ENCODE measurements around the gene VPS52. TPM values are rescaled to one million over a fixed set of nuclear protein-coding genes. Genes with fewer than 3 reads are reported as not detected.
"Not testable (repeated sequence)": the region's sequence is repeated elsewhere in the genome, so short reads cannot be mapped to it uniquely, and the experiment has no call there.

Gene VPS52
- total RNA-seq, 1 donor from 2014 or later: 30.6 TPM

DNA sequence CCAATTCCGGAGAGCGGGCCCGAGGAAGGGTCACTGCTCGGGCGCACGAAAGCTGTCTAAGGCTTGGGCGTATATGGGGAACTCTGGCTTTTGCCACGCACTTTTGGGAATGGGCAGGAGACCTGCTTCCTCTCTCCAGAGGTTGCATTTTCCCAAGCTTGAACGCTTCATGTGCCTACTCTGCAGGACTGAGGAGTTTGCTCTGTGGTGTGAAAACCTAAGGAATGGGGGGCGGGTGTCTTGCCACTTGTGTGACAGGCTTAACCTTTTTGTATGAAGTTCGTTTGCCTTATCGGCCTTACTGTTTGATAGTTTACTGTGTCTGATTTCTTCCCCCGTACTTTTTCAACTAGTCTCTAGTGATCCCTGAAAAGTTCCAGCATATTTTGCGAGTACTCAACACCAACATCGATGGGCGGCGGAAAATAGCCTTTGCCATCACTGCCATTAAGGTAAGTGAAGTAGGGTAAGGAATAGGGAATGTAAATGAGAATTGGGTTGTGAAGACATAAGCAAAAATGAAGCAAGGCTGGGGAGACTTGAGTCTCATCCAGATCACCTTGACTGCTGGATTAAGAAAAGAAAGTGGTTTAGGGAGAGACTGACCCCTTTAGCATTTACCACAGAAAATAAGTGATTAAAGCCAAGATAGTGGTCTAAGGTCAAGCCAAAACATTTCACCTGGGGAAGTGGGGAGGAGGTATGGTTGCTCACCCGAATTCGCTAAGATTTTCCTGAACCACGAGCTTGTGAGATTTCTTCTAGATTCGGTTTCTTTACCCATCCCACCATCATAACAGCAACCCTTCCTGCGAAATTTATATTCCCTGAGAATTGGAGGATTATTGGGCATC is 826 bp upstream of the VPS52 start:
- peaks cover 66% of the 10 kb centered on the region for H3K79me2 ChIP-seq (ENCODE audit: insufficient read depth, low read length)
- no peak for FAIRE-seq
- no peaks in the 10 kb centered on the region for H3K27me3 ChIP-seq (ENCODE audit: insufficient read depth, low read length)
- Mint-ChIP-seq H3K4me1 (ENCODE audit: low read depth, unreplicated experiment) (peaks cover 26% of the 10 kb centered on the region), H3K36me3 (ENCODE audit: low read depth, unreplicated experiment) (peaks cover 17% of the 10 kb centered on the region), H3K9me3 (ENCODE audit: unreplicated experiment) (no peaks in the 10 kb centered on the region), H3K4me3 (ENCODE audit: unreplicated experiment) (peak overlapping the region; percentile 100), H3K27ac (ENCODE audit: unreplicated experiment) (peak overlapping the region; percentile 100), H3K27me3 (ENCODE audit: low read depth, unreplicated experiment) (no peaks in the 10 kb centered on the region)
- H3K4me1 ChIP-seq (ENCODE audit: insufficient read depth, low read length): peaks cover 49% of the 10 kb centered on the region
- peak overlapping the region; percentile 95 for H3K27ac ChIP-seq (ENCODE audit: low read depth, low read length)
- H3K36me3 ChIP-seq (ENCODE audit: insufficient read depth, low read length): peaks cover 46% of the 10 kb centered on the region
- H3K4me3 ChIP-seq (ENCODE audit: insufficient read depth, low read depth, low read length): peak overlapping the region; percentile 97
- peak overlapping the region; percentile 90 for H3K9ac ChIP-seq (ENCODE audit: low read length)
- peak overlapping the region; percentile 95 for H3K4me2 ChIP-seq (ENCODE audit: low read length)
- H2AFZ ChIP-seq (ENCODE audit: low read depth, low read length): peak overlapping the region; percentile 58
- H3K9me3 ChIP-seq (ENCODE audit: insufficient read depth, low read depth, low read length): no peaks in the 10 kb centered on the region
- no peak for DNase-seq (ENCODE audit: low read depth)
- peaks cover 48% of the 10 kb centered on the region for H4K20me1 ChIP-seq (ENCODE audit: insufficient read depth, low read length)
- TF ChIP-seq, protein P1, sequence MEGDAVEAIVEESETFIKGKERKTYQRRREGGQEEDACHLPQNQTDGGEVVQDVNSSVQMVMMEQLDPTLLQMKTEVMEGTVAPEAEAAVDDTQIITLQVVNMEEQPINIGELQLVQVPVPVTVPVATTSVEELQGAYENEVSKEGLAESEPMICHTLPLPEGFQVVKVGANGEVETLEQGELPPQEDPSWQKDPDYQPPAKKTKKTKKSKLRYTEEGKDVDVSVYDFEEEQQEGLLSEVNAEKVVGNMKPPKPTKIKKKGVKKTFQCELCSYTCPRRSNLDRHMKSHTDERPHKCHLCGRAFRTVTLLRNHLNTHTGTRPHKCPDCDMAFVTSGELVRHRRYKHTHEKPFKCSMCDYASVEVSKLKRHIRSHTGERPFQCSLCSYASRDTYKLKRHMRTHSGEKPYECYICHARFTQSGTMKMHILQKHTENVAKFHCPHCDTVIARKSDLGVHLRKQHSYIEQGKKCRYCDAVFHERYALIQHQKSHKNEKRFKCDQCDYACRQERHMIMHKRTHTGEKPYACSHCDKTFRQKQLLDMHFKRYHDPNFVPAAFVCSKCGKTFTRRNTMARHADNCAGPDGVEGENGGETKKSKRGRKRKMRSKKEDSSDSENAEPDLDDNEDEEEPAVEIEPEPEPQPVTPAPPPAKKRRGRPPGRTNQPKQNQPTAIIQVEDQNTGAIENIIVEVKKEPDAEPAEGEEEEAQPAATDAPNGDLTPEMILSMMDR (IDR thresholded peaks at IDR 0.05; ENCODE audit: insufficient read depth, low read depth, low read length): no peak
- TF ChIP-seq EZH2 (IDR thresholded peaks at IDR 0.05; ENCODE audit: insufficient read depth, low read length): no peak

DNA sequence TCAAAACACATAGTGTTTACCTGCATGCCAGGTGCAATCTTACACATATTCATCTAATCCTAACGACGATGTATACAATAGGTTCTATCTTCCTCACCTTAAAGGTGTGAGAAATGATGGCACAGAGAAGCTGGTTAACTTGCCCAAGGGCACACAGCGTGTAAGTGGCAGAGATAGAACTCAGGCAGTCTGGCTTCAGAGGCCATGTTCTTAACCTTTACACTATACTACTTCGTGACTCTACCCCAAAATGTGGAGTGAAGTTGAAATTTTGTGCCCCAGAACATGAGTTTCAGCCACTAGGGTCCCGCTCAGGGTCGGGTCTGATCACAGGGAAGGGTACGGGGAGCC is 584 bp downstream of the VPS52 start:
- no peak for FAIRE-seq
- TF ChIP-seq, protein P1 (IDR thresholded peaks at IDR 0.05; ENCODE audit: insufficient read depth, low read depth, low read length): no peak
- no peak for TF ChIP-seq EZH2 (IDR thresholded peaks at IDR 0.05; ENCODE audit: insufficient read depth, low read length)
- Histone ChIP-seq H3K9ac (ENCODE audit: low read length) (peak overlapping the region; percentile 90), H3K27me3 (ENCODE audit: insufficient read depth, low read length) (no peaks in the 10 kb centered on the region), H4K20me1 (ENCODE audit: insufficient read depth, low read length) (peaks cover 41% of the 10 kb centered on the region), H3K4me3 (ENCODE audit: insufficient read depth, low read depth, low read length) (peak overlapping the region; percentile 97), H3K9me3 (ENCODE audit: insufficient read depth, low read depth, low read length) (no peaks in the 10 kb centered on the region), H3K27ac (ENCODE audit: low read depth, low read length) (peak overlapping the region; percentile 95), H3K4me1 (ENCODE audit: insufficient read depth, low read length) (peaks cover 35% of the 10 kb centered on the region), H2AFZ (ENCODE audit: low read depth, low read length) (peak overlapping the region; percentile 93), H3K36me3 (ENCODE audit: insufficient read depth, low read length) (peaks cover 44% of the 10 kb centered on the region), H3K79me2 (ENCODE audit: insufficient read depth, low read length) (peaks cover 66% of the 10 kb centered on the region), H3K4me2 (ENCODE audit: low read length) (peak overlapping the region; percentile 95)
- Mint-ChIP-seq H3K36me3 (ENCODE audit: low read depth, unreplicated experiment) (peaks cover 22% of the 10 kb centered on the region), H3K4me1 (ENCODE audit: low read depth, unreplicated experiment) (peaks cover 23% of the 10 kb centered on the region), H3K27me3 (ENCODE audit: low read depth, unreplicated experiment) (no peaks in the 10 kb centered on the region), H3K27ac (ENCODE audit: unreplicated experiment) (peak overlapping the region; percentile 100), H3K4me3 (ENCODE audit: unreplicated experiment) (peak overlapping the region; percentile 100), H3K9me3 (ENCODE audit: unreplicated experiment) (no peaks in the 10 kb centered on the region)
- no peak for DNase-seq (ENCODE audit: low read depth)

DNA sequence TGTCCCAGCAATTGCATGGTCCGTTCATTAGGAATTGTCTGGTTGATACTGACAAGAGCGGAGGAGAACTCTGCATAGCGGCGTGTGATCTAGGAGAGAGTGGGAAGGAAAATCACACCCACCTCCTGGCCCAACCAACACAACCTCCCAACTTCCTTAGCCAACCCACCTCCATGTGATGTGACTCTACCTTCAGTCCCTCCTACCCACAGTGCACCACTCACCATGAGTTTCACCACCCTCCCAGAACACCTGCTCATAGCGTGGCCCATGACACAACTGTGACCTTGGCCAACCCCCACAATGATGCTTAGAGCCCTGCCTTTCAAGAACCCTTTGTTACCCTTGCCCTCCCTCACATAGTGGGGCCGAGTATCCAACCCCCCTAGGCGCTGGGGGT is 7.7 kb downstream of the VPS52 start:
- Mint-ChIP-seq H3K4me1 (ENCODE audit: low read depth, unreplicated experiment) (peaks cover 2% of the 10 kb centered on the region), H3K36me3 (ENCODE audit: low read depth, unreplicated experiment) (peaks cover 21% of the 10 kb centered on the region)

DNA sequence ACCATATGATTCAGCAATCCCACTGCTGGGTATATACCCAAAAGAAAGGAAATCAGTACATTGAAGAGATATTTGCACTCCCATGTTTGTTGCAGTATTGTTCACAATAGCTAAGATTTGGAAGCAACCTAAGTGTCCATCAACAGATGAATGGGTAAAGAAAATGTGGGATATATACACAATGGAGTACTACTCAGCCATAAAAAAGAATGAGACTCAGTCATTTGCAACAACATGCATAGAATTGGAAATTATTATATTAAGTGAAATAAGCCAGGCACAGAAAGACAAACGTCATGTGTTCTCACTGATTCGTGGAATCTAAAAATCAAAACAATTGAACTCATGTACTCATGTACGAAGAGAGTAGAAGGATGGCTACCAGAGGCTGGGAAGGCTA is 9.2 kb downstream of the VPS52 start:
- H3K4me3 ChIP-seq (ENCODE audit: insufficient read depth, low read depth, low read length): not testable (repeated sequence)

More for the DNA sequence above, 7.7 kb downstream of the VPS52 start:
- DNase-seq (ENCODE audit: low read depth) (no peak), FAIRE-seq (no peak)
- Histone ChIP-seq H3K4me2 (ENCODE audit: low read length) (no peak overlapping the region), H3K36me3 (ENCODE audit: insufficient read depth, low read length) (peaks cover 15% of the 10 kb centered on the region), H2AFZ (ENCODE audit: low read depth, low read length) (no peak overlapping the region), H3K27me3 (ENCODE audit: insufficient read depth, low read length) (no peaks in the 10 kb centered on the region), H3K9me3 (ENCODE audit: insufficient read depth, low read depth, low read length) (no peaks in the 10 kb centered on the region), H3K27ac (ENCODE audit: low read depth, low read length) (no peak overlapping the region), H3K9ac (ENCODE audit: low read length) (no peak overlapping the region), H3K79me2 (ENCODE audit: insufficient read depth, low read length) (peaks cover 3% of the 10 kb centered on the region), H3K4me3 (ENCODE audit: insufficient read depth, low read depth, low read length) (no peak overlapping the region), H3K4me1 (ENCODE audit: insufficient read depth, low read length) (peaks cover 5% of the 10 kb centered on the region), H4K20me1 (ENCODE audit: insufficient read depth, low read length) (no peaks in the 10 kb centered on the region)
- Mint-ChIP-seq H3K27me3 (ENCODE audit: low read depth, unreplicated experiment) (no peaks in the 10 kb centered on the region), H3K9me3 (ENCODE audit: unreplicated experiment) (no peaks in the 10 kb centered on the region), H3K27ac (ENCODE audit: unreplicated experiment) (no peak overlapping the region), H3K4me3 (ENCODE audit: unreplicated experiment) (no peak overlapping the region)
- TF ChIP-seq, protein P1 (IDR thresholded peaks at IDR 0.05; ENCODE audit: insufficient read depth, low read depth, low read length): no peak
- TF ChIP-seq EZH2 (IDR thresholded peaks at IDR 0.05; ENCODE audit: insufficient read depth, low read length): no peak

More for the DNA sequence above, 9.2 kb downstream of the VPS52 start:
- H3K27ac Mint-ChIP-seq (ENCODE audit: unreplicated experiment); H3K27me3 Mint-ChIP-seq (ENCODE audit: low read depth, unreplicated experiment); H4K20me1 ChIP-seq (ENCODE audit: insufficient read depth, low read length); H3K9me3 Mint-ChIP-seq (ENCODE audit: unreplicated experiment); H3K4me1 ChIP-seq (ENCODE audit: insufficient read depth, low read length); H3K9ac ChIP-seq (ENCODE audit: low read length); H3K4me2 ChIP-seq (ENCODE audit: low read length); FAIRE-seq; H3K4me3 Mint-ChIP-seq (ENCODE audit: unreplicated experiment); H3K4me1 Mint-ChIP-seq (ENCODE audit: low read depth, unreplicated experiment); H3K27me3 ChIP-seq (ENCODE audit: insufficient read depth, low read length); DNase-seq (ENCODE audit: low read depth); H3K79me2 ChIP-seq (ENCODE audit: insufficient read depth, low read length); H2AFZ ChIP-seq (ENCODE audit: low read depth, low read length); H3K27ac ChIP-seq (ENCODE audit: low read depth, low read length); H3K9me3 ChIP-seq (ENCODE audit: insufficient read depth, low read depth, low read length): not testable (repeated sequence)
- H3K36me3 ChIP-seq (ENCODE audit: insufficient read depth, low read length): peaks cover 16% of the 10 kb centered on the region
- H3K36me3 Mint-ChIP-seq (ENCODE audit: low read depth, unreplicated experiment): peaks cover 22% of the 10 kb centered on the region

Data from astrocyte (in vitro differentiated cells and primary cell).